Endometrium (tissue), 2 donors: ENCODE measurements around the gene ABR.

Experiments used
- FAIRE-seq: peaks from 2 replicates; lab custom pipeline; 2012; peaks lifted over from hg19 to GRCh38; lab: Jason Lieb, UNC
- donor health status: control.
- donor health status: control.

Gene ABR

DNA sequence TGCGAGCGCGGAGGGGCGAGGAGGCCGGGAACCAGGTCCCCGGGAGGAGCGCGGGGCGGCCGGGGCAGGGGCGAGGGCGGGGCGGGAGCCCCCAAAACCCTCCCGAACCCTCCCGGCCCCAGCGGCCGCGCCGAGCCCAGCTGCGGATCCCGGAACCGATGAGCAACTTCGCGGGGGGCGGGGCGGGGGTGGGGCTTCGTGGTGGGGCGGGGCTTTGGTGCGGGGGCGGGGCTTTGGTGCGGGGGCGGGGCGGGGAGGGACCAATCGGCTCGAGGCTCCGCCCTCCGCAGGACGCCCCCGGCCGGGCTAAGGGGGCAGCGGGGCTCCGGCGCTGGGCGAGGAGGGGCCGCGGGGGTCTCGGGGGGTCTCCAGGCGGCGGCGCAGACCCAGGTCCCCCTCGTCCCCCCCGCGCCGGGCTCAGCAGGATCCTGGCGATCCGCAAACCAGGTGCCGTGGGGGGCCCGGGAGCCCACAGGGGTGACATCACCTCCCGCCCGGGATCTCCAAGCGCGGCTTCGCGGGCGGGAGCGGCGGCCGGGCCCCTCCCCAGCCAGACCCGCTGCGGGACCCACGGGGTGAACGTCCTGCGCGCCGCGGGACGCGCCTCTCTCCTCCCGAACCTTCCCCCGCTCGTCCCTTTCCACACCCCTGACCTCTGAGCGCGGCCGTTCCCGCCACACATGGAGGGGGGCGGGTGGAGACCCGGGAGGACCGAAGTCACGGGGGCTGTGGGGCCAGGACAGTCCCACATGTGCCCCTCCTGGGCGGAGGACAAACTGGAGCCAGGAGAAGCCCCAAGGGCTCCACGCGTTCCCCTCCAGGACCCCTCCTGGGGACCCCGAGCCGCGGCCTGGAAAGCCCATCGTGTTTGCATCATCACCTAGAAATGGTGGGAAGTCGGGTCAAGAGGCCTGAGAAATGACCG lies at the start of gene ABR:
TSS of gene ABR (minus strand) at position 164 of the 925 bp plus-strand sequence. CDS start 254 bp downstream, outside the sequence.
- no peak for FAIRE-seq

DNA sequence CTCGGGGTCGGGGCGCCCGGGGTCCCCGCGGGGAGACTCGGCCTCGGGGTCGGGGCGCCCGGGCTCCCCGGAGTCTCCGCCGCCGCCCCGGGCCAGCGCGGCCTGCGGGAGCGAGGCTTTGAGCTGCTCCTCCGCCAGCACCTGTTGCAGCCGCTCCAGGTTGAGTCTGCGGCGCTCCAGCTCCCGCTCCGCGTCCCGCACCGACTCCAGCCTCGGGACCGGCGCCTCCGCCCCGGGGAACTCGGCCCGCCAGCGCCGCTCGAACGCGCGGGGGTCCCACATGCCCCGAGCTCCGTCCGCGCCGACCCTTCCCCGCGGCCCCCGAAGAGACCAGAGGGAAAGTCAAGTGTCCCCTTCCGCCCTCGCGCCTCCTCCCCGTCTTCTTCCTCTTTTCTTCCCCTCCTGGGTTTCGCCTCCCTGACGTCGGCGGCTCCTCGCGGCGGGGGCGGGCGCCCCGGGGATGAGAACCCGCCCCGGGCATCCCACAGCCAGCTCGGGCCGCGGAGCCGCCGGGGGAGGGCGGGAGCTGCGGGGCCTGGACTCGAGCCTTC lies 49.6 kb upstream of the ABR start:
- no peak for FAIRE-seq

DNA sequence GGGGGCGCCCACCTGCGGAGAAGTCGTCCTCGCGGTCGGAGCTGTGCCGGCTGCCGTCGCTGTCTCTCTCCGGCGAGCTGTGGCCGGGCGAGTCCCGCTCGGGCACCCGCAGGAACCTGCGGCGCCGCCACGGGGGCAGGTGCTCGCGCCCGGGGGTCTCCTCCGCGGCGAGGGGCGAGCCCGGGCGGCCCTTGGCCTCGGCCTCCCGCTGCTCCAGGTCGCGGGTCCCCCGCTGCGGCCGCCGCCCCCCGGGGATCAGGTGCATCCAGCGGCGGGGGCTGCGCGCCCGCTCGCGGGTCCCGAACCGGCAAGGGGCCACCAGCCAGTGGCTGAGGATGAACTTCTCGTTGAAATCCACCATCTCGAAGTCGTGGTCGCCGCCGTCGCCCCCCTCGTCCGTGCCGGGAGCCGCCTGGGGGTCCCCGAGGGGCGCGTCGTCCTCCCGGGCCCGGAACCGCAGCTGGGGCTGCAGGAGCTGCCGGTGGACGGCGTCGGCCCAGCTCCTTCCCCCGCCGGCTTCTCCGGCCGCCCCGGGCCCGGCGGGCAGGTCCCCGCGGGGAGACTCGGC lies 49.1 kb upstream of the ABR start:
- FAIRE-seq = no peak

GRCh38 chr17:1227917-1228780 lies 48.4 kb upstream of the ABR start:
- FAIRE-seq = no peak

DNA sequence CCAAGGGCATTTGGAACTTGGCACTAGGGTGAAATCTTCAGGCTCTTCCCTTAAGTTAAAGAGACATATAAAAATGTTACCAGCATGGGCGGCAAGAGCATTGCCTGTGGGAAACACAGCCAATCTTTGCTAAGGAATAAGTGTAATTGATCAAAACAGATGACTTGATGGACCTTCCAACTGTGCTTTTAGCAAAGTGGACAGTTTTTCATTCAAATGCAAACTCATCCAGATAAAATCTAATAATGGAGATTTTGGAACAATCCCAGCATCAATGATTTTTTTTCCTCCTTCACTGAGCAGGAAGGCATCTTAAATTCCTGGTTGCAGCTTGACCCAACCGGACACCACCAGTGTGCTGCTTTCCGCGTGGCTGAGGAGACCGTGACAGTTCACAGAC lies 47.6 kb upstream of the ABR start:
- FAIRE-seq = no peak

- no peak for FAIRE-seq
These were observed 46.5 kb upstream of the ABR start for GRCh38 chr17:1226308-1226707.

DNA sequence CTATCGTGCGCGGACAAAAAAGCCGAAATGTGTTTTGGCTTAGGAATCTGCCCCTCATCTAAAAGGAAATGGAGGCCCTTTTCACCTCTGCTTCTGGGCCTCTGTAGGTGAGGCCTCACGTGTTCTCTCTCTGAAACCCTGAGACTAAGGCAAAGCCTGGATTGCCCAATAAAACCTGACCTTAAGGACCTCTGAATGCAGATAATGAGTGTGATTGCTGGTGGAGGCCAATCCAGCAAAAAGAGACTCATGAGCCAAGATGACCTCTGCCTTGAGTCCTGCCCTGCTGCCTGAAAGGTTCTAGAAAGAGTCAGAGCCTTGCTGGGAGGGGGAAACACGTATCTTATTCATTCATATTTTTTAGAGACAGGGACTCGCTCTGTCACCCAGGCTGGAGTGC lies 44.5 kb upstream of the ABR start:
- FAIRE-seq = no peak

GRCh38 chr17:1223662-1224061 lies 43.9 kb upstream of the ABR start:
- no peak for FAIRE-seq

GRCh38 chr17:1222321-1222720 lies 42.5 kb upstream of the ABR start:
- FAIRE-seq = no peak

- no peak for FAIRE-seq
These were observed 41.4 kb upstream of the ABR start for GRCh38 chr17:1221209-1221608.

DNA sequence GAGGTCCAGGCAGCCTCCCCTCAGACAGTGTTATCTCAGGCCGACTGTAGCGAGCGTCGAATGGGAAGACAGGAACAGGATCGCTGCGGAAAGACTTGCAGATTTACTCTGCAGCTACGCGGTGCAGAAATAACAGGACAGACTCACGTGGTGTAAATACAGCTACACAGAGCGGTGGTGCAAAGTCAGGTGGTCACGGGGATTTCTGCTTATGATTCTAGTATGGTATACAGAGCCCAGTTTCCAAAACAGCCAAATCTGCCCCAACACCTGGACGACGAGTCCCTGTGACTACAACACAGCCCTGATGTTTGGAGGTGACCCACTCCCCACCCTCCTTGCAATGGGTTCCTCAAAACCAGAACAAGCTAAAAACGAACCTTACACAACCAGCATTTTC lies 40.6 kb upstream of the ABR start:
- FAIRE-seq = no peak

DNA sequence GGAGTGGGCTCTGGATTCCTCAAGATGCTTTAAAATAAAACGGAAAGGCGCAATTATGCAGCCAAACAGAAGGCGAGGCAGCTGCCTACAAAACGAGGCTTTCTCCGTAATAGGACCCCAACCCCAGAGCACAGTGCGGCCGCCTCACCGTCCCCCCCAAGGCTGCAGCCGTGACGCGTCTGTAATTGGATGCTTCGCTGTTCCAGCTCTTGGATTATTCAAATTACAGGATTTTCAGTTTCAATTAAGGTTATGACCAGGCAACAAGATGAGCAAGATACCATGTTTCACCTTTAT lies 37.3 kb upstream of the ABR start:
- no peak for FAIRE-seq

DNA sequence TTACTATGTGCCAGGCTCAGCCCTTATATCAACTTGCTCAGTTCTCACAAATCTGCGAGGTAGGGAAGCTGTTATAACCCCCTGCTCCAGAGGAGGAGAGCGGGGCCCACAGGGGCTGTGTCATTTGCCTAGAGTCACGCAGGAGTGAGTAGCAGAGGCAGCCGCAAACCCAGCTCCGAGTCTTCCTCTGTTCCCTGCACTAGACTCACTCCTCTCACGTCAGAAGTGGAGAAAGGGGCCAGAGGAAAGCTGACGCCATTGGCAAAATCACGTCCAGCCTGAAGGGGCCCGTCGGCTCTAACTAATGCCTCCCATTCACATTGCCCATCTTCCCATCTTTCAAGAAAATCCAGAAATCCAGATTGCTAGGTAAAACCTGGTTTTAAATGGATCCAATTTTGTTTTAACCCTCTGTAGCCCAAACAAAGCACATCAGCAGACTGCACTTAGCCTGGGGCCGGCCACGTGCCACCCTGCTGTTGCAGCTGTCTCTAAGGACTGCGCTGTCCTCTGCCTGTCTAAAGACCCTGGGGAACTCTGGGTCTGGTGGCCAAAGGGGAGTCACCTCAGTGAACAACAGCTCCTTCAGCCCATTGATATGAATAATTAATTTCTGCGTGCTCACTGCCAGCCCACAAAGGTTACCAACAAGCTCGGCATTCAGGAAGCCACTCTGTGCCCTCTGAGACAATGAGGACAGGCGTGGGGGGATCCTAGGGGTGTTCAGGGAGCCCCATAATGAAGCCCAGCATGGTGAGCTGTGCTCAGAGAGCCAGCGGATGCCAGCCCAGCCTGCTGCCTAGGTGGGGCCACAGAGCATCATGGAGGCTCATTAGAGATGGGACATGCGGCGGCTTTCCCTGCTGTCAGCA lies 36.7 kb upstream of the ABR start:
- FAIRE-seq = no peak

- FAIRE-seq = no peak
These were observed 33.2 kb upstream of the ABR start for GRCh38 chr17:1212946-1213345.

GRCh38 chr17:1211287-1211686 lies 31.5 kb upstream of the ABR start:
- FAIRE-seq = no peak

DNA sequence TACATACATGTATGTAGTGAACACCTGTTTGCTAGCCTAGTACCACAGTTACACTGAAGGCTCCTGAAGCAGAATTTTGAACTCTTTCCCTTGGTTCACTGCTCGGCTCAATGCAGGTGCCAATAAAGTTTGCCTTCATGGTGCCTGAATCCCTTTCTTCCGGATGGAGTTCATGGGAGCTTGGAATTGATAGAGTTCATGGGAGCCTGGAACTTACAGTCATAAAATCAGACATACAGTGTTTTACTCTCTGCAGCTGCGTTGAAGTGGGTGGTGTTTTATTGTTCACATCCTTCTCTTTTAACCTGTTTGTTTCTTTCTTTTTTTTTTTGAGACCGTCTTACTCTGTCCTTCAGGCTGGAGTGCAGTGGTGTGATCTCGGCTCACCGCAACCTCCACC lies 29.2 kb upstream of the ABR start:
- FAIRE-seq = no peak

GRCh38 chr17:1206026-1206777 lies 26.4 kb upstream of the ABR start:
- FAIRE-seq = no peak

DNA sequence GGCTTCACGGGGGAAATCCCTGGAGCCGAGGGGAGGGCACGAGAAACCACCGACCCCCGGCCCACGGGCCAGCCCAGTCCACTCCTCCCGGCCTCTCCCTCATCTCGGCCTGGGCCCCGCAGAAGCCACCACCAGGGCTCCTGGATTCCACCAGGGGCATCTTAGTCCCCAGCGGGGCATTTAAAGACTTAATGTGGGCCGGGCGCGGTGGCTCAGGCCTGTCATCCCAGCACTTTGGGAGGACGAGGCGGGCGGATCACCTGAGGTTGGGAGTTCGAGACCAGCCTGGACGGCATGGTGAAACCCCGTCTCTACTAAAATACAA lies 24.1 kb upstream of the ABR start:
- FAIRE-seq = no peak

GRCh38 chr17:1203111-1203966 lies 23.6 kb upstream of the ABR start:
- no peak for FAIRE-seq

DNA sequence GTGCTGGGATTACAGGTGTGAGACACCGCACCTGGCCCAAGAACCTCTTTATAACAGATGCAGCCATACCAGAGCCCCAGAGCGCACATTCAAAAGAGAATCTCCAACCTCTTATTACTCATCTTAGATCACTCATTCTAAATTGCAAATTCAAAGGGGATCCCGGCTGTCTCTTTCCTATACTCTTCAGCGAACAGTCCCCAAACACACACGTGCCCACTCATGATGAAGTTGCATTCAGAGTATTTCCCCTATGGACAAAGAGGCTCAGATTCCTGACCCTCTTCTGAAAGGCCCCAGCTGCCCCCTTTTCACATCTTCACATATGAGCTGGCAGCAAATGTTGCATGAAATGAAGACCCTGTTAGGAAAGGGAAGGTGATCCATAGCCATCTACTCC lies 22.5 kb upstream of the ABR start:
- FAIRE-seq = no peak
